GM19023 (cell line): ENCODE results near the gene RAPGEF2.

Source experiments
- ATAC-seq: cut with Tn5 transposase; IDR thresholded peaks from one replicate; pipeline ENCODE4 v1.9.1; 2021; ENCODE audit warnings: mild to moderate bottlenecking, moderate library complexity; ENCODE audit not compliant: unreplicated experiment

The RAPGEF2 gene

GRCh38 chr4:159389756-159390155, 286.9 kb downstream of the RAPGEF2 start:
- no peak for ATAC-seq

DNA sequence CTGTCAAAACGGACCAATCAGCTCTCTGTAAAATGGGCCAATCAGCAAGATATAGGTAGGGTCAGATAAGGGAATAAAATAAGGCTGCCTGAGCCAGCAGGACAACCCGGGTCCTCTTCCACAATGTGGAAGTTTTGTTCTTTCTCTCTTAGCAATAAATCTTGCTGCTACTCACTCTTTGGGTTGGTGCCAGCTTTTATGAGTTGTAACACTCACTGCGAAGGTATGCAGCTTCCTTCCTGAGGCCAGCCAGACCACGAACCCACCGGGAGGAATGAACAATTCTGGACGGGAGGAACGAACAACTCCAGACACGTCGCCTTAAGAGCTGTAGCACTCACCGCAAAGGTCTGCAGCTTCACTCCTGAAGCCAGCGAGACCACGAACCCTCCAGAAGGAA, 287.8 kb downstream of the RAPGEF2 start:
- no peak for ATAC-seq

DNA sequence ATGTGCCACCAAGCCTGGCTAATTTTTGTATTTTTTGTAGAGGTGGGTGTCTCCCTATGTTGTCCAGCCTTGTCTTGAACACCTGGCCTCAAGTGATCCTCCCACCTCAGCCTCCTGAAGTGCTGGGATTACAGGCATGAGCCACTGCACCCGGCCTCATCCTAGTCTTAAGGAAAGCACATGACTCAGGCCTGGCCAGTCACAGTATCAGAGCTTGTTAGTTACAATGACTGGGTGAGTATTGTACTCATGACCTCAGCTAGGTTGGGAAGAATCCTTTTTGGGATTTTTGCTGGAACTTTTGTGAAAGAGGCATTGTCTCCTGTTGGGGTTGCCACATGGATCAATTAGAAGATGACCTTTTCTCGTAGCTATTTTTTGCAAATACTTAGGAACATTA, 292.8 kb downstream of the RAPGEF2 start:
- no peak for ATAC-seq

DNA sequence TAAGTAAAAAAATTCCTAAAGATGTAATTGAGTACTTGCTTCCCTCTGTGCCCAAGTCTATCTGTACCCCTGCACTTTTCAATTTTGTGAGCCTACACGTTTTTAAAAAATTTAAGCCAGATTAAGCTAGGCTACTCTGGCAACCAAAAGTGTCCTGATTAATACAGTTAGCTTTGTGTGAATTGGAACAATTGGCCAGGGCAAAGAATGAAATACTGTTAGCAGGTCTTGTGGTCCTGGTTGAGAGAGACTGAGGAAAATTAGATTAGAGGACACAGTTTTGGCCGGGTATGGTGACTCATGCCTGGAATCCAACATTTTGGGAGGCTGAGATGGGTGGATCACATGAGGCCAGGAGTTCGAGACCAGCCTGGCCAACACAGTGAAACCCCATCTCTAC, 293.3 kb downstream of the RAPGEF2 start:
- no peak for ATAC-seq

DNA sequence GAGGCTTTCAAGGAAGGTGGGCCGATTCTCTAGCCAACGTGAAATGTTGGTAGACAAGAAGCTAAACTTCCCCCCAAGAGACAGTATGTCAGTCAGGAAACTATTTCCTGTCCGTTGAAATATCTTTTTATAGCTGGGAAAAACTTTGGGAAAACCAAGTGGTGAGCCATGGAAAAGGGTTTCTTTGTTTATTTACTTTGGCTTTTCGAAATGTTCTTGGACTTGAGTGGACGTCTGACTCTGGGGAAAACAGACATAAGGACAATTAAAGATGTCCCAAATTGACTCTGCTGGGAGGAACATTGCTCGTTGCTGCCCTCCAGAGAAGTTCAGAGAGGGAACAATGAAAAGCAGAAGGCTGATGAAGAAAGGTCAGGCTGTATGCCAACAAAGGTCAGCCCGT, 295.4 kb downstream of the RAPGEF2 start:
- ATAC-seq, result no peak

DNA sequence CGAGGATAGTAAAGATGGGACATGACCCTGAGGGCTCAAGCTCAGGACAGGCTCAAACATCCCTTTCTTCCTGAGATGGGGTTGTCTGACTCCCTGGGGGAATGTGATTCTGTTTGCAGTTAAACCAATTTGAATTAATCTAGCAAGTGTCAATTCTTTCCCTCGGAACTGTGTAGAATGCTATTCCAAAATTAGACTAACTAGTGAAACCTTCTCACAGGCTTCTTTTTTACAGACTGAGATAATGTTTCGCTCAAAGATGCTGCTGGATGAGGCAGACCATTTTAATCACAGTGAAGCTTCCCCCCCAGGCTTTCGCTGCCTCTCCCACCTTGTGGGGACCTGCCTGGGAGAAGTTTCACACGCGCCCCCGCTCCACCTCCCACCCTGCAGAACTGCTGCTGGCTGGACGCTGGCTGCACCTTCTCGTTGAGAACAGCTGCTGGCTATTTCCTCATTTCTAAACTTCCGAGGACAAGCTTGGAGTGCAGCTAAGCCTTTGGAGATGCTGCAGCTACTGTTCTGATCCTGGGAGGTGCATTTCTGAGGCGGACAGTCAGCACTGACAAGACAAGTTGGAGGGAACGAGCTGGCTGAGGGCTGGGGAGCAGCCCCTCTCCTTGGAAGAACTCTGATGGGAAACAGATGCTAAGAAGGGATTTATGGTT, 297.8 kb downstream of the RAPGEF2 start:
- no peak for ATAC-seq

- no peak for ATAC-seq
Measured at GRCh38 chr4:159401226-159401712, 298.4 kb downstream of the RAPGEF2 start.

GRCh38 chr4:159401791-159402380, 299.0 kb downstream of the RAPGEF2 start:
- ATAC-seq, result no peak
